Measurements from ENCODE around the gene IL7R.

IL7R gene

GRCh38 chr5:35860686-35861085, 4.0 kb downstream of the IL7R start:
- no peaks in the 10 kb centered on the region for H3K9me3 ChIP-seq (ENCODE audit: severe bottlenecking)
- H3K27ac ChIP-seq, result no peak overlapping the region
- H3K27me3 ChIP-seq (ENCODE audit: insufficient read depth, low read depth, severe bottlenecking), result peaks cover 74% of the 10 kb centered on the region
- no peak overlapping the region for H3K4me3 ChIP-seq (ENCODE audit: low read depth, low read length)
- TF ChIP-seq CTCF (IDR thresholded peaks at IDR 0.05; ENCODE audit: low read depth, low read length), result no peak
- H3K36me3 ChIP-seq, result no peaks in the 10 kb centered on the region
- DNase-seq, result no peak

DNA sequence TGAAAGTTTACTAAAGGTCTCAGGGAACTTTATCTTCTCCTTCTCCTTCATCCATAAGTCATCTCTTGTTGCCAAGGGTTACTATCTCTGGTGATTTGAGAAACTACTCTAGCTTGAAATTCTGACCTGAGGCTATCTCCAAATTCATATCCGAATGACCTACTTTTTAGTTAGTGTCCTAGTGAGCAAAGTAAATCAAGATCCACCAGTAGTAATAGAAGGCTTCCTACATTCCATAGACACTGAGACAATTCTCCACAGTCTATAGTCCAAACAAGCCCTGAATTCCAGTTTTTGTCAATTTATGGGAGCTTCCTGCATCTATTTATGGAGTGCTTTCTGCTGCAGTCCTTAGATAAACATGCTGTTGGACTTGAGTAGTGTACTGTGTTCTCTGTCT, 5.0 kb downstream of the IL7R start:
- Histone ChIP-seq H3K27me3 (ENCODE audit: insufficient read depth, low read depth, severe bottlenecking) (peaks cover 64% of the 10 kb centered on the region), H3K9me3 (ENCODE audit: severe bottlenecking) (no peaks in the 10 kb centered on the region), H3K27ac (no peak overlapping the region), H3K4me3 (ENCODE audit: low read depth, low read length) (no peak overlapping the region), H3K36me3 (no peaks in the 10 kb centered on the region)
- DNase-seq, result no peak
- TF ChIP-seq CTCF (IDR thresholded peaks at IDR 0.05; ENCODE audit: low read depth, low read length), result no peak

GRCh38 chr5:35862126-35862525, 5.4 kb downstream of the IL7R start:
- H3K27ac ChIP-seq, result no peak overlapping the region
- no peak for DNase-seq
- no peak overlapping the region for H3K4me3 ChIP-seq (ENCODE audit: low read depth, low read length)
- TF ChIP-seq CTCF (IDR thresholded peaks at IDR 0.05; ENCODE audit: low read depth, low read length), result no peak
- no peaks in the 10 kb centered on the region for H3K36me3 ChIP-seq
- peaks cover 61% of the 10 kb centered on the region for H3K27me3 ChIP-seq (ENCODE audit: insufficient read depth, low read depth, severe bottlenecking)
- H3K9me3 ChIP-seq (ENCODE audit: severe bottlenecking), result no peaks in the 10 kb centered on the region

- Histone ChIP-seq H3K36me3 (no peaks in the 10 kb centered on the region), H3K9me3 (ENCODE audit: severe bottlenecking) (no peaks in the 10 kb centered on the region), H3K27me3 (ENCODE audit: insufficient read depth, low read depth, severe bottlenecking) (peaks cover 62% of the 10 kb centered on the region), H3K27ac (no peak overlapping the region), H3K4me3 (ENCODE audit: low read depth, low read length) (no peak overlapping the region)
- TF ChIP-seq CTCF (IDR thresholded peaks at IDR 0.05; ENCODE audit: low read depth, low read length), result no peak
- no peak for DNase-seq
These were observed 6.5 kb downstream of the IL7R start for GRCh38 chr5:35863159-35863558.

DNA sequence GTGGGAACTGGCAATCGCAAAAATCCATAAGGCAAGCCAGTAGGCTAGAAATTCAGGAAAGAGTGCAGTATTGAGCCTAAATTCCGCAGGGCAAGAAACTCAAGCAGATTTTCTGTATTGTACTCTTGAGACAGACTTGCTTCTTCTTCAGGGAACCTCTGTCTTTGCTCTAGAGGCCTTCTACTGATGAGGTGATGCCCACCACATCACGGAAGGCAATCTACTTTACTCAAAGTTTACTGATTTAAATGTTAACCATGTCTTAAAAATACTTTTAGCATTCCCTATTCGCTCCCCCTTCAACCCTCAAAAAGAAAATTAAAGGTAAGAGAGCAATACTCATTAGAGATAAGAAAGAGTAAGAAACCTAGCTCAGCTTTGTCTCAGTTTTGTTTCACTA, 11.3 kb downstream of the IL7R start:
- H3K9me3 ChIP-seq (ENCODE audit: severe bottlenecking), result no peaks in the 10 kb centered on the region
- no peaks in the 10 kb centered on the region for H3K36me3 ChIP-seq
- DNase-seq, result no peak
- TF ChIP-seq CTCF (IDR thresholded peaks at IDR 0.05; ENCODE audit: low read depth, low read length), result no peak
- no peak overlapping the region for H3K4me3 ChIP-seq (ENCODE audit: low read depth, low read length)
- peaks cover 63% of the 10 kb centered on the region for H3K27me3 ChIP-seq (ENCODE audit: insufficient read depth, low read depth, severe bottlenecking)
- H3K27ac ChIP-seq, result no peak overlapping the region

- Histone ChIP-seq H3K4me3 (ENCODE audit: low read depth, low read length) (no peak overlapping the region), H3K36me3 (no peaks in the 10 kb centered on the region), H3K27ac (no peak overlapping the region), H3K9me3 (ENCODE audit: severe bottlenecking) (no peaks in the 10 kb centered on the region), H3K27me3 (ENCODE audit: insufficient read depth, low read depth, severe bottlenecking) (peaks cover 67% of the 10 kb centered on the region)
- no peak for DNase-seq
- no peak for TF ChIP-seq CTCF (IDR thresholded peaks at IDR 0.05; ENCODE audit: low read depth, low read length)
These were observed 13.1 kb downstream of the IL7R start for GRCh38 chr5:35869685-35870277.
